ENCODE data around the gene ARID2. TPM values are rescaled to one million over a fixed set of nuclear protein-coding genes. Genes with fewer than 3 reads are reported as not detected.

ARID2 gene
- total and polyA plus RNA-seq, 2 of the 4 experiments (the other 2 are of a cell fraction): 5.4 to 28.1 TPM

DNA sequence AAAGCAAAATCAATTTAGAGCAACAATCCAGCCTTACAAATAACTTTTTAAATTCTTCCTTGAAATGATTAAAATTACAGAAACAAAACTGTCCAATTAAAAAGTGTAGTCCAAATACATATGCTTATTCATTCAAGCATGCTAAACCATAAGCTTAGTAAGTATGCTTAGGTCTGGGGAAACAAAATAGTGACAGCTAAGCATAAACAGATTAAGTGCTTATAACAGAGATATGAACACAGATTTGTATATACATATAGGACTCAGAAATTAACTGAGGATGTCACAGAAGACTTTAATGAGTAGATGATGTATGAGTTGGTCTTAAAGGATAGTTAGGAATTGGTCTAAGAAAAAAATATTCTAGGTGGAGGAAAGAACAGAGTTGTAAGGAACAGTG is 219.0 kb downstream of the ARID2 start:
- H3K9ac ChIP-seq (ENCODE audit: low read depth, low read length): no peak overlapping the region
- peaks cover 6% of the 10 kb centered on the region for H4K20me1 ChIP-seq (ENCODE audit: insufficient read depth, low read length)
- H3K4me3 ChIP-seq (ENCODE audit: insufficient read depth, low read depth, low read length): no peak overlapping the region
- H3K18ac ChIP-seq (ENCODE audit: low read depth, low read length): no peak overlapping the region
- DNase-seq (no peak), ATAC-seq (ENCODE audit: low read depth) (peak; percentile 44; the same call in 1 of the 2 replicates)
- H2AK9ac ChIP-seq (replicated peaks; ENCODE audit: low read depth, low read length, poor library complexity): no peak overlapping the region
- H3K9me3 ChIP-seq (ENCODE audit: control insufficient read depth, insufficient read depth, low read length): no peaks in the 10 kb centered on the region
- H3K79me1 ChIP-seq (ENCODE audit: low read depth in 1 of 2, low read length in 2 of 2): peaks cover 0 to 35% of the 10 kb centered on the region in 2 experiments; a peak in 3 of 4 replicates
- intact Hi-C loops (cut with micrococcal nuclease) (no loop called here), in situ Hi-C loops (cut with MboI; ENCODE audit: low sequenced_read_pairs) (no loop called here), dilution Hi-C loops (cut with HindIII; ENCODE audit: low sequenced_read_pairs, unreplicated experiment) (no loop called here)
- no TSS peak for BruUV-seq (replicated peaks)
- peak; percentile 30; the same call in 1 of the 2 replicates for TF ChIP-seq MAFK (IDR thresholded peaks at IDR 0.05; ENCODE audit: low read depth, low read length)
- TF ChIP-seq, protein P1, sequence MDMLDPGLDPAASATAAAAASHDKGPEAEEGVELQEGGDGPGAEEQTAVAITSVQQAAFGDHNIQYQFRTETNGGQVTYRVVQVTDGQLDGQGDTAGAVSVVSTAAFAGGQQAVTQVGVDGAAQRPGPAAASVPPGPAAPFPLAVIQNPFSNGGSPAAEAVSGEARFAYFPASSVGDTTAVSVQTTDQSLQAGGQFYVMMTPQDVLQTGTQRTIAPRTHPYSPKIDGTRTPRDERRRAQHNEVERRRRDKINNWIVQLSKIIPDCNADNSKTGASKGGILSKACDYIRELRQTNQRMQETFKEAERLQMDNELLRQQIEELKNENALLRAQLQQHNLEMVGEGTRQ (IDR thresholded peaks at IDR 0.05; ENCODE audit: low read depth, low read length): no peak
- no peak for TF ChIP-seq SMC3 (IDR thresholded peaks at IDR 0.05; ENCODE audit: low read depth, low read length)
- TF ChIP-seq NFE2L2 (IDR thresholded peaks at IDR 0.05; ENCODE audit: low read depth, low read length): no peak
- TF ChIP-seq MAZ (IDR thresholded peaks at IDR 0.05; ENCODE audit: borderline replicate concordance, low read depth, low read length): no peak
- no peak for TF ChIP-seq CEBPB (IDR thresholded peaks at IDR 0.05; ENCODE audit: low read depth, low read length)
- TF ChIP-seq MXI1 (IDR thresholded peaks at IDR 0.05; ENCODE audit: borderline replicate concordance, low read depth, low read length): no peak
- no peak overlapping the region for H2BK20ac ChIP-seq (ENCODE audit: low read depth, low read length)
- H2BK5ac ChIP-seq (ENCODE audit: low read depth, low read length, poor library complexity, severe bottlenecking): no peak overlapping the region
- H3K4me1 ChIP-seq (ENCODE audit: control insufficient read depth, insufficient read depth, low read length): peaks cover 8% of the 10 kb centered on the region
- peaks cover 11% of the 10 kb centered on the region for H3K36me3 ChIP-seq (ENCODE audit: control insufficient read depth, insufficient read depth, low read length)
- H3K23ac ChIP-seq (ENCODE audit: low read depth, low read length): no peak overlapping the region
- ChIA-PET CTCF (interaction anchor here (0.8 kb wide), 1 partner anchor 186 kb away, joined by 3 read pairs; no protein-coding TSS in a partner anchor), POLR2A (ENCODE audit: unreplicated experiment) (no interaction called here)
- H2BK15ac ChIP-seq (ENCODE audit: low read depth, low read length): no peak overlapping the region
- no peak overlapping the region for H4K8ac ChIP-seq (ENCODE audit: low read depth in 2 of 2, low read length in 2 of 2)
- no peak overlapping the region for H3K56ac ChIP-seq (ENCODE audit: extremely low read depth, insufficient read depth, low read length)
- peaks cover 6% of the 10 kb centered on the region for H3K9me1 ChIP-seq (ENCODE audit: insufficient read depth, low read length)
- H2BK120ac ChIP-seq (ENCODE audit: low read depth, low read length): no peak overlapping the region
- no peak overlapping the region for H3K4me2 ChIP-seq (ENCODE audit: low read depth, low read length)
- H3K27ac ChIP-seq (ENCODE audit: insufficient read depth, low read length): no peak overlapping the region
- no peak overlapping the region for H3K14ac ChIP-seq (replicated peaks; ENCODE audit: low read depth, low read length)
- no peak overlapping the region for H2AK5ac ChIP-seq (ENCODE audit: low read depth, low read length)
- H4K91ac ChIP-seq (ENCODE audit: insufficient read depth, low read depth, low read length): no peak overlapping the region
- no peak overlapping the region for H2AFZ ChIP-seq (replicated peaks; ENCODE audit: low read length, poor library complexity)
- H3K4ac ChIP-seq (ENCODE audit: low read depth, low read length): no peak overlapping the region
- no peaks in the 10 kb centered on the region for H3K27me3 ChIP-seq (ENCODE audit: control insufficient read depth, insufficient read depth, low read length)
- no peak overlapping the region for H4K5ac ChIP-seq (ENCODE audit: low read depth, low read length)

Small RNA genes within 50 kb of the gene (microRNA-seq; reads per million reads assigned to microRNA genes)
- gene RN7SL246P (ENCODE audit: insufficient read depth, insufficient read length): not detected

Small RNA genes within 50 kb of the gene (small RNA-seq; reads per million reads assigned to genes)
- 0 reads per million in 5 experiments for gene RN7SL246P
